Measurements from ENCODE around the gene OR56B1. TPM values are rescaled to one million over a fixed set of nuclear protein-coding genes. Genes with fewer than 3 reads are reported as not detected.
"Not testable (repeated sequence)": the region's sequence is repeated elsewhere in the genome, so short reads cannot be mapped to it uniquely, and the experiment has no call there.

OR56B1 gene
- total RNA-seq: not detected in 2 replicates
- long read RNA-seq: 0 reads

- Mint-ChIP-seq H3K4me3 (no peak within 1 kb of the TSS), H3K9me3 (no peaks in the 10 kb centered on the region), H3K27me3 (ENCODE audit: low read depth) (peaks cover 24% of the 10 kb centered on the region), H3K27ac (ENCODE audit: unreplicated experiment) (no peak within 1 kb of the TSS), H3K36me3 (ENCODE audit: low read depth) (no peaks in the 10 kb centered on the region), H3K4me1 (peaks cover 9% of the 10 kb centered on the region)
- DNase-seq (ENCODE audit: low read depth, low spot score): no peak
- TF ChIP-seq CTCF (conservative IDR thresholded peaks at IDR 0.05): no peak
Observed at GRCh38 chr11:5736396-5736795, at the start of gene OR56B1. OR56B1 (plus strand) TSS chr11:5736448; CDS start chr11:5736517, 69 bp downstream.

GRCh38 chr11:5688482-5688881 lies 47.8 kb upstream of the OR56B1 start:
- DNase-seq (ENCODE audit: low read depth, low spot score): no peak
- no peak overlapping the region for H3K27ac Mint-ChIP-seq (ENCODE audit: unreplicated experiment)
- H3K4me1 Mint-ChIP-seq: peaks cover 39% of the 10 kb centered on the region
- TF ChIP-seq CTCF (conservative IDR thresholded peaks at IDR 0.05): no peak
- H3K4me3 Mint-ChIP-seq: no peak overlapping the region
- H3K27me3 Mint-ChIP-seq (ENCODE audit: low read depth): no peaks in the 10 kb centered on the region
- peaks cover 11% of the 10 kb centered on the region for H3K36me3 Mint-ChIP-seq (ENCODE audit: low read depth)
- peaks cover 2% of the 10 kb centered on the region for H3K9me3 Mint-ChIP-seq

- peak within 1 kb of the TSS; percentile 7 for H3K4me3 Mint-ChIP-seq
- no peaks in the 10 kb centered on the region for H3K9me3 Mint-ChIP-seq
- peak within 1 kb of the TSS; percentile 78 for H3K27ac Mint-ChIP-seq (ENCODE audit: unreplicated experiment)
- DNase-seq (ENCODE audit: low read depth, low spot score): no peak
- peaks cover 28% of the 10 kb centered on the region for H3K4me1 Mint-ChIP-seq
- H3K36me3 Mint-ChIP-seq (ENCODE audit: low read depth): peaks cover 7% of the 10 kb centered on the region
- H3K27me3 Mint-ChIP-seq (ENCODE audit: low read depth): no peaks in the 10 kb centered on the region
- no peak for TF ChIP-seq CTCF (conservative IDR thresholded peaks at IDR 0.05)
Observed at GRCh38 chr11:5689551-5689983, 46.7 kb upstream of the OR56B1 start, which contains the start of gene TRIM22. TRIM22 (plus strand) TSS chr11:5689790; CDS start chr11:5696233, 6,443 bp downstream.

GRCh38 chr11:5690216-5690615 lies 46.0 kb upstream of the OR56B1 start:
- H3K4me3 Mint-ChIP-seq: no peak overlapping the region
- TF ChIP-seq CTCF (conservative IDR thresholded peaks at IDR 0.05): no peak
- H3K27ac Mint-ChIP-seq (ENCODE audit: unreplicated experiment): peak overlapping the region; percentile 78
- no peaks in the 10 kb centered on the region for H3K9me3 Mint-ChIP-seq
- H3K27me3 Mint-ChIP-seq (ENCODE audit: low read depth): no peaks in the 10 kb centered on the region
- peaks cover 22% of the 10 kb centered on the region for H3K4me1 Mint-ChIP-seq
- peaks cover 4% of the 10 kb centered on the region for H3K36me3 Mint-ChIP-seq (ENCODE audit: low read depth)
- DNase-seq (ENCODE audit: low read depth, low spot score): no peak

GRCh38 chr11:5690736-5691135 lies 45.5 kb upstream of the OR56B1 start:
- H3K36me3 Mint-ChIP-seq (ENCODE audit: low read depth): peaks cover 4% of the 10 kb centered on the region

GRCh38 chr11:5691238-5691963 lies 44.8 kb upstream of the OR56B1 start:
- not testable (repeated sequence) for H3K4me3 Mint-ChIP-seq; H3K27ac Mint-ChIP-seq (ENCODE audit: unreplicated experiment); H3K9me3 Mint-ChIP-seq; DNase-seq (ENCODE audit: low read depth, low spot score); H3K27me3 Mint-ChIP-seq (ENCODE audit: low read depth); H3K36me3 Mint-ChIP-seq (ENCODE audit: low read depth)
- peaks cover 16% of the 10 kb centered on the region for H3K4me1 Mint-ChIP-seq

More at GRCh38 chr11:5690736-5691135, 45.5 kb upstream of the OR56B1 start:
- Mint-ChIP-seq H3K4me1 (peaks cover 20% of the 10 kb centered on the region), H3K27ac (ENCODE audit: unreplicated experiment) (no peak overlapping the region), H3K9me3 (no peaks in the 10 kb centered on the region), H3K27me3 (ENCODE audit: low read depth) (no peaks in the 10 kb centered on the region), H3K4me3 (no peak overlapping the region)
- no peak for TF ChIP-seq CTCF (conservative IDR thresholded peaks at IDR 0.05)
- no peak for DNase-seq (ENCODE audit: low read depth, low spot score)
